Right lobe of liver (tissue), 6 donors: ENCODE measurements around the gene RAB31. TPM values are rescaled to one million over a fixed set of nuclear protein-coding genes. Genes with fewer than 3 reads are reported as not detected.
A peak's percentile ranks its signal among the peaks of the same experiment; 100 is the strongest.

ENCODE experiments used
- ATAC-seq, 4 donors: fragments of 200-7000 bp; cut with Tn5 transposase; one replicate each; pipeline ENCODE4 v1.9.1; 2020; ENCODE audit warnings: mild to moderate bottlenecking in 4 of 4, moderate library complexity in 4 of 4
- DNase-seq, 3 donors: peaks; one replicate each; pipeline ENCODE4 v3.0.0-alpha.2; 2020
- H3K27ac ChIP-seq, 3 donors: fragments of 200-600 bp; one replicate each; pipeline ENCODE4 v1.8.0; 2022
- H3K27me3 ChIP-seq, 2 donors: fragments of 200-600 bp; one replicate each; pipeline ENCODE4 v1.8.0; 2022
- H3K36me3 ChIP-seq, 4 donors: fragments of 200-600 bp; sonication (generic) in 1 of 4; one replicate each; pipeline versions ENCODE4 v1.5.1 to v1.8.0; 2017 to 2022; ENCODE audit warnings: control low read depth in 1 of 4
- H3K4me1 ChIP-seq, 4 donors: fragments of 200-600 bp; sonication (generic) in 1 of 4; one replicate each; pipeline versions ENCODE4 v1.5.1 to v1.8.0; 2017 to 2022; ENCODE audit warnings: control low read depth in 1 of 4
- H3K4me3 ChIP-seq, 3 donors: fragments of 200-600 bp; one replicate each; pipeline ENCODE4 v1.8.0; 2022
- H3K9me3 ChIP-seq, 4 donors: fragments of 200-600 bp; sonication (generic) in 1 of 4; one replicate each; pipeline versions ENCODE4 v1.5.1 to v1.8.0; 2017 to 2022; ENCODE audit warnings: control low read depth in 1 of 4
- CTCF ChIP-seq, 4 donors: fragments of 200-600 bp in 3 of 4; fragments of 450-650 bp in 1 of 4; IDR thresholded peaks; one replicate each; pipeline versions ENCODE4 v1.5.1 to v1.8.0; 2016 to 2022; ENCODE audit warnings: antibody characterized with exemption in 4 of 4, mild to moderate bottlenecking in 2 of 4
- POLR2A ChIP-seq: fragments of 450-650 bp; IDR thresholded peaks from one replicate; pipeline ENCODE4 v1.6.1; 2017; ENCODE audit warnings: antibody characterized with exemption, mild to moderate bottlenecking
- WGBS: methylation state at CpG from one replicate; pipeline ENCODE4 v1.1.6; 2018; ENCODE audit warnings: low coverage, low lambda C conversion rate; ENCODE audit not compliant: insufficient coverage; ENCODE audit errors: missing lambda C conversion rate; 5-methylcytosine and 5-hydroxymethylcytosine counted together
- intact Hi-C, 2 donors: fragments of 100-400 bp; cut with DNase I; formaldehyde crosslinking; loops; one replicate each; pipeline versions ENCODE4 v1.11.2 to v1.14.1; 2022
- total RNA-seq, 6 experiments: library from RNA; depleted of rRNA in 2 of 6; stranded (reverse); fragments of >200 nt in 2 of 6; fragmentation: NEBNext Ultra II Directional in 3 of 6; extraction: Animal tissue kit (Norgen Biotek cat#: 25700) in 3 of 6; gene quantifications; one replicate each; pipeline versions ENCODE4 v1.1.0 to v1.2.4, GENCODE V29; 2016 to 2023
- donor health status: DM: no; HTN: yes; CAD: no.
- donor health status: DM: no; HTN: no; CAD: no.
- donor health status: DM: no; HTN: no; CAD: no.
- donor health status: DM: no; HTN: yes; CAD: no.
- donor health status: DM: no; HTN: yes; CAD: no.

The RAB31 gene
- total RNA-seq, 6 experiments from 2014 or later, result 3.0 to 14.3 (median 5.4) TPM

- Histone ChIP-seq H3K4me3 (no peak overlapping the region), H3K9me3 (no peaks in the 10 kb centered on the region), H3K27ac (no peak overlapping the region), H3K27me3 (no peaks in the 10 kb centered on the region), H3K36me3 (no peaks in the 10 kb centered on the region), H3K4me1 (no peaks in the 10 kb centered on the region)
- DNase-seq (no peak), ATAC-seq (peak in 1 of 4 donors; percentile 44)
- intact Hi-C loops, result no loop called here
- TF ChIP-seq POLR2A (no peak), CTCF (IDR thresholded peaks at IDR 0.05) (no peak)
- WGBS, result 52% methylated on average over 6 of the region's 10 CpGs
These were observed 130.2 kb downstream of the RAB31 start for GRCh38 chr18:9838144-9838877.

DNA sequence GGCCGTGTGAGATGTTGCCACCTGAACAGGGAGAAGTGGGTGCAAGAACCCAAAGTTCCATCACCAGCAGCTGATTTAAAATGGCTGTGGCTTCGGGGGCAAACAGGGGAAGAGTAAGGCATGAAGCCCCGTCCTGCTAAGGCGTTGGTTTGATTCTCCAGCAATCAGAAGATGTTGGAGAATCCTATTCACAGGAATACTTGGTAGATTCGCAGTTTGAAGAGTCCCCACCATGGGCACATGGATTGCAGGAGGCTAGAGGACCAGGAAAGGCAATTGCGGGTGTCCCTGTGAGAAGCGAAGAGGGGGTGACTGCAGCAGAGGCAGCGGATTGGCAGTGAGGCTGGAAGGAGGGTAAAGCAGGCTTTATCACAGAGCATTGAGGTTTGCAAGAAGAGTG is 131.1 kb downstream of the RAB31 start:
- DNase-seq (no peak), ATAC-seq (no peak)
- intact Hi-C loops, result no loop called here
- no peaks in the 10 kb centered on the region for H3K4me1 ChIP-seq
- H3K27me3 ChIP-seq, result no peaks in the 10 kb centered on the region
- no peak overlapping the region for H3K4me3 ChIP-seq
- TF ChIP-seq POLR2A (no peak), CTCF (IDR thresholded peaks at IDR 0.05) (no peak)
- no peaks in the 10 kb centered on the region for H3K36me3 ChIP-seq
- 70% methylated on average over 7 of the region's 8 CpGs for WGBS
- H3K9me3 ChIP-seq, result no peaks in the 10 kb centered on the region
- H3K27ac ChIP-seq, result no peak overlapping the region

DNA sequence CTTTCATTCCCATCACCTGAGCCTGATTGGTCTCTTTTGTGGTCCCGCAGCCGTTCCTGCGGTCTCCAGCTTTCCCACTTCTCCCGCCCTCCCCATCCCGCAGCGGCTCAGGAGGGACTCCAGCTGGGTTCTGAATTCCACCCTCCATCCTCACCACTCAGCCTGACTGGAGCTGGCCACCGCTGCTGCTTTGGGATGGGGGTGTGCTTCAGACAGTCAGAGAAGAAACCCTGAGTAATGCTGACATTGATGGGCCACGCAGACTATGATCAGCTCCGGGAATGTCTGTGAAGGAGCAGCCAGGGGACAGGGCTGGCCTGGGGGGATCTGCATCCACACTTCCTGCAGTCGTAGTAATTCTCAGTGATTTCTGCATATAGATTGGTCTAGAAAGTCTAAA is 131.8 kb downstream of the RAB31 start:
- Histone ChIP-seq H3K36me3 (no peaks in the 10 kb centered on the region), H3K4me1 (no peaks in the 10 kb centered on the region), H3K9me3 (no peaks in the 10 kb centered on the region), H3K27me3 (no peaks in the 10 kb centered on the region), H3K27ac (no peak overlapping the region), H3K4me3 (no peak overlapping the region)
- no peak for ATAC-seq
- TF ChIP-seq POLR2A, result no peak
- no peak for TF ChIP-seq CTCF (IDR thresholded peaks at IDR 0.05)
- WGBS, result 65% methylated on average over 9 of the region's 10 CpGs
- intact Hi-C loops, result no loop called here
- DNase-seq, result no peak

DNA sequence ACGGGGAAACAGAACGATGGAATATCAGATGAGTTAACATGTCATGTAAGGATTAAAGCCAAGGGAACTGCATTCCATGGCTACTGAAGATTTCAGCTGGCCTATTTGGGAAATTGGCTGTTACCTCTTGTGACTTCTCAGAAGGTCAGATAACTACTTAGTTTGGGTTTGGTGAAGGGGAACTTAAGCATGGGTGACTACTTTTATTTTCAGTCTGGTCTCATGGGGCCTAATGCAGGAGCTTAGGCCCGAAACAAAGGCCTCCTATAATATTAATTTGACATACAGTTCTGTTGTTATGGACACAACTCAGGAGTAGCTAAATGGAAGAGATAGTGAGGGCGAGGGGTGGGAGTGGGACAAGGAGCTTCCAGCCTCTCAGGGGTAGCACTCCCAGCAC is 133.7 kb downstream of the RAB31 start:
- DNase-seq (no peak), ATAC-seq (no peak)
- H3K36me3 ChIP-seq, result no peaks in the 10 kb centered on the region
- no peak overlapping the region for H3K4me3 ChIP-seq
- TF ChIP-seq CTCF (IDR thresholded peaks at IDR 0.05) (no peak), POLR2A (no peak)
- H3K9me3 ChIP-seq, result no peaks in the 10 kb centered on the region
- no peaks in the 10 kb centered on the region for H3K27me3 ChIP-seq
- H3K4me1 ChIP-seq, result no peaks in the 10 kb centered on the region
- intact Hi-C loops, result no loop called here
- WGBS, result 89% methylated on average over 3 of the region's 4 CpGs
- no peak overlapping the region for H3K27ac ChIP-seq
